Transverse colon (tissue), 4 donors: ENCODE data around the gene ZNF865. TPM values are rescaled to one million over a fixed set of nuclear protein-coding genes. Genes with fewer than 3 reads are reported as not detected.

Experiments used
- DNase-seq: peaks from one replicate; pipeline ENCODE4 v3.0.0-alpha.2; 2019
- H3K27ac ChIP-seq, 4 donors: fragments of 200-600 bp; sonication (generic); 2 replicates each; pipeline ENCODE4 v1.5.1; 2016 to 2018; ENCODE audit warnings: inconsistent platforms in 4 of 4
- H3K27me3 ChIP-seq: fragments of 200-600 bp; sonication (generic); 2 replicates; pipeline ENCODE4 v1.5.1; 2017; ENCODE audit warnings: inconsistent platforms
- H3K36me3 ChIP-seq, 4 donors: fragments of 200-600 bp; sonication (generic); 2 replicates each; pipeline ENCODE4 v1.5.1; 2017 to 2019; ENCODE audit warnings: inconsistent platforms in 4 of 4
- H3K4me1 ChIP-seq, 4 donors: fragments of 200-600 bp; sonication (generic); 2 replicates each; pipeline ENCODE4 v1.5.1; 2017 to 2020; ENCODE audit warnings: inconsistent platforms in 4 of 4
- H3K4me3 ChIP-seq, 4 donors: fragments of 200-600 bp; sonication (generic); 1 replicate in 1 of 4; 2 replicates in 3 of 4; pipeline versions ENCODE4 v1.5.1 to v1.6.1; 2017 to 2019; ENCODE audit warnings: inconsistent platforms in 4 of 4
- H3K9me3 ChIP-seq, 2 donors: fragments of 200-600 bp; sonication (generic); 2 replicates each; pipeline ENCODE4 v1.5.1; 2017 to 2019; ENCODE audit warnings: inconsistent platforms in 2 of 2
- EP300 ChIP-seq: sonication (generic); formaldehyde crosslinking; IDR thresholded peaks from one replicate; pipeline ENCODE4 v1.6.1; 2017; ENCODE audit warnings: antibody characterized with exemption, low read depth
- POLR2A ChIP-seq: fragments of 450-650 bp; IDR thresholded peaks from one replicate; pipeline ENCODE4 v1.6.1; 2016; ENCODE audit warnings: antibody characterized with exemption, mild to moderate bottlenecking, moderate library complexity
- POLR2AphosphoS5 ChIP-seq, 3 donors: sonication (generic); formaldehyde crosslinking; IDR thresholded peaks; one replicate each; pipeline ENCODE4 v1.6.1; 2016; ENCODE audit warnings: antibody characterized with exemption in 3 of 3
- WGBS, 2 donors: methylation state at CpG; one replicate each; pipeline ENCODE4 v1.1.5; 2018; ENCODE audit warnings: low coverage in 1 of 2; 5-methylcytosine and 5-hydroxymethylcytosine counted together
- in situ Hi-C, 4 donors: fragments of 200-750 bp; cut with MboI; loops; one replicate each; pipeline versions ENCODE4 v1.15.0 to v1.15.1; 2017; ENCODE audit warnings: low sequenced_read_pairs in 3 of 4, low pct_ligation_motif_present in 1 of 4, low pct_unique_long_range_greater_than_20kb in 1 of 4
- intact Hi-C: fragments of 100-400 bp; cut with DNase I; formaldehyde crosslinking; loops from one replicate; pipeline ENCODE4 v1.15.1; 2023; ENCODE audit warnings: low total_unique reads
- total RNA-seq, 4 donors: library from RNA; depleted of rRNA; stranded (reverse); fragments of >200 nt; gene quantifications; one replicate each; pipeline ENCODE4 v1.1.0, GENCODE V29; 2016
- TF ChIP-seq, protein P1 (sequence below), 5 experiments: fragments of 200-600 bp in 3 of 5; fragments of 450-650 bp in 2 of 5; sonication (generic) in 3 of 5; IDR thresholded peaks; 1 replicate in 2 of 5; 2 replicates in 3 of 5; pipeline ENCODE4 v1.5.1; 2016 to 2017; ENCODE audit warnings: antibody characterized with exemption in 5 of 5, inconsistent platforms in 3 of 5, mild to moderate bottlenecking in 2 of 5, moderate library complexity in 1 of 5

ZNF865 gene
- total RNA-seq, 4 donors from 2014 or later = 8.3 to 50.1 (median 13.4) TPM

DNA sequence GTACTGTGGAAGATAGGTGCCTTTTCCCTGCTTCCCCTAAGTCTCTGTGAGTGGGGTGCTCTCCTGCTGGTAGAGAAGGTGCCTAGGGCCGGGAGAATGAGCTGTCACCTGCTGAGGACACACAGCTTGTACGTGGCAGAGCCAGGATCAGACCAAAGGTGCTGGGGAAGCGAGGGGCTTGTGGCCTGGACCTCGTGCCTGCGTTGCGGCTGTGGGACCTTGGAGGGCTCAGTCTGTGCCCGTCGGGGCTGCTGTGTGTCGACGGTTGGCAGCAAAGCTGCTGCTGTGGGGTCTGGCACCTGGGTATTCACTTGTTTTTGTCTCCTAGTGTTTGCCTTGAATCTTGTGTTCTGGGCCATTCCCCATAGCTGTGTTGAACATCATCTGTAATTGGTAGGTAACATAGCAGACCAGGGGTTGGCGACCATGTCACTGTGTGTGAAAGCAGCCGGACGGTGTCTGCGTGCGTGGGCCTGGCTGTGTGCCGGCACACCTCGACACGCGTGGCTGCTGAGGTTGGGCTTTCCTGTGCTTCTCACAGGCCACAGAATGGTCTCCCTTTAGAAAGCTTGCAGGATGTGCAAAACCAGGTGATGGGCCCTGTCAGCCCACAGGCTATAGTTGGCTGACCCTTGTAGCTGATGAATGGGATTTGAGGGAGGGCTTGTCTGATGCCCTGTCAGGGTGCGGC is 58.5 kb downstream of the ZNF865 start:
- 88 to 100% methylated on average over 4 to 20 of the region's 20 CpGs for WGBS, 2 donors
- Histone ChIP-seq H3K36me3 (peaks cover 0 to 62% (median 30%) of the 10 kb centered on the region in 4 donors), H3K4me1 (peaks cover under 1 to 10% (median 6%) of the 10 kb centered on the region in 4 donors), H3K27me3 (no peaks in the 10 kb centered on the region), H3K27ac (no peak overlapping the region), H3K9me3 (no peaks in the 10 kb centered on the region), H3K4me3 (no peak overlapping the region)
- intact Hi-C loops = no loop called here
- DNase-seq = no peak
- in situ Hi-C loops = no loop called here
- TF ChIP-seq, protein P1, sequence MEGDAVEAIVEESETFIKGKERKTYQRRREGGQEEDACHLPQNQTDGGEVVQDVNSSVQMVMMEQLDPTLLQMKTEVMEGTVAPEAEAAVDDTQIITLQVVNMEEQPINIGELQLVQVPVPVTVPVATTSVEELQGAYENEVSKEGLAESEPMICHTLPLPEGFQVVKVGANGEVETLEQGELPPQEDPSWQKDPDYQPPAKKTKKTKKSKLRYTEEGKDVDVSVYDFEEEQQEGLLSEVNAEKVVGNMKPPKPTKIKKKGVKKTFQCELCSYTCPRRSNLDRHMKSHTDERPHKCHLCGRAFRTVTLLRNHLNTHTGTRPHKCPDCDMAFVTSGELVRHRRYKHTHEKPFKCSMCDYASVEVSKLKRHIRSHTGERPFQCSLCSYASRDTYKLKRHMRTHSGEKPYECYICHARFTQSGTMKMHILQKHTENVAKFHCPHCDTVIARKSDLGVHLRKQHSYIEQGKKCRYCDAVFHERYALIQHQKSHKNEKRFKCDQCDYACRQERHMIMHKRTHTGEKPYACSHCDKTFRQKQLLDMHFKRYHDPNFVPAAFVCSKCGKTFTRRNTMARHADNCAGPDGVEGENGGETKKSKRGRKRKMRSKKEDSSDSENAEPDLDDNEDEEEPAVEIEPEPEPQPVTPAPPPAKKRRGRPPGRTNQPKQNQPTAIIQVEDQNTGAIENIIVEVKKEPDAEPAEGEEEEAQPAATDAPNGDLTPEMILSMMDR (IDR thresholded peaks at IDR 0.05) = no peak
- no peak for TF ChIP-seq POLR2AphosphoS5 (IDR thresholded peaks at IDR 0.05)
- no peak for TF ChIP-seq POLR2A
- TF ChIP-seq EP300 = no peak

DNA sequence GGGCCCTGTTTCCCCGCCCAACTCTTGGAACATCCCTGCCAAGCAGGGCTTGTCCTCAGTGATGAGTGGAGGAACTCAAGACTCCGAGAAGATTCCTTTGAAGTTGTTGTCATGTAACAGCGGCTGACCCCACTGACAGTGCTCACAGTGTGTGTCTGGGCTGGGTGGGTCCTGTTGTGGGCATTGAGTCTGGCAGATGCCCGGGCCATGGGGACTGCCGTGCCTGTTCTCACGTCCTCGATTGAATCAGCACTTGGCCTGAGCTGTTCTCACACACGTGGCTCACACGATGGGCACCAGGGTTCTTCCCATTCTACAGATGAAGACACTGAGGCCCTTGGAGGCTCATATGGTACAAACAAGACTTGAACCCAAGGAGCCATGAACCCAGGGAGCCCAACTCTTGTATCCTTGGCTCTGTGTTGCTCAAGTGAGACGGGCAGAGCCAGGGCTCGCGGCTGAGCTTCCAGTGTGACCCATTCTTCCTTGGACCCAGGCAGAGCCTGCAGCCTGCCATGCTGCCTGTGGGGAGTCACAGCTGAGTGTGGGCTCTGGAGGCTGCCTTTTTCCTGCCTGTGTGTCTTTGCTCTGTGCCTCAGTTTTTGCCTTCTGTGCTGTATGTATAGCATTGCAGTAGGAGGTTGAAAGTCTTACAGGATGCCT is 61.0 kb downstream of the ZNF865 start:
- Histone ChIP-seq H3K4me1 (peaks cover 0 to 5% (median 1%) of the 10 kb centered on the region in 4 donors), H3K27ac (no peak overlapping the region), H3K4me3 (no peak overlapping the region), H3K36me3 (peaks cover 0 to 68% (median 35%) of the 10 kb centered on the region in 4 donors), H3K27me3 (no peaks in the 10 kb centered on the region), H3K9me3 (no peaks in the 10 kb centered on the region)
- in situ Hi-C loops (no loop called here), intact Hi-C loops (no loop called here)
- DNase-seq = no peak
- 87% methylated on average over 12 of the region's 12 CpGs; no CpG with 5 or more reads in 1 of the 2 donors for WGBS, 2 donors
- TF ChIP-seq EP300 = no peak
- TF ChIP-seq, protein P1 (IDR thresholded peaks at IDR 0.05) = no peak
- TF ChIP-seq POLR2A = no peak
- TF ChIP-seq POLR2AphosphoS5 (IDR thresholded peaks at IDR 0.05) = no peak

Other genes starting within 250 kb of the ZNF865 start
- not detected for gene GARIN5B, start 242.4 kb upstream of the ZNF865 start, total RNA-seq
- under 1 TPM in 1 of 4 donors, not detected in 3; 0.48 TPM for gene IL11, start 235.2 kb upstream of the ZNF865 start, total RNA-seq
- gene TMEM190, start 228.8 kb upstream of the ZNF865 start, total RNA-seq = not detected
- gene TMEM238, start 221.4 kb upstream of the ZNF865 start, total RNA-seq = 100 to 1,000 TPM in 1 of 4 donors, 10 to 100 TPM in 3; 12.0 to 199 (median 42.5) TPM
- 100 to 1,000 TPM; 448 to 648 (median 605) TPM for gene RPL28, start 219.7 kb upstream of the ZNF865 start, total RNA-seq
- gene UBE2S, start 197.9 kb upstream of the ZNF865 start, total RNA-seq = 10 to 100 TPM; 12.4 to 40.8 (median 18.1) TPM
- under 1 TPM in 1 of 4 donors, not detected in 3; 0.75 TPM for gene SHISA7, start 162.3 kb upstream of the ZNF865 start, total RNA-seq
- gene ISOC2, start 144.0 kb upstream of the ZNF865 start, total RNA-seq = 100 to 1,000 TPM in 2 of 4 donors, 10 to 100 TPM in 2; 71.1 to 142 (median 97.6) TPM
- gene C19orf85, start 140.9 kb upstream of the ZNF865 start, total RNA-seq = not detected
- gene ZNF628, start 129.0 kb upstream of the ZNF865 start, total RNA-seq = 1 to 10 TPM; 5.9 to 7.6 (median 6.4) TPM
- gene NAT14, start 120.5 kb upstream of the ZNF865 start, total RNA-seq = 1 to 10 TPM in 2 of 4 donors, not detected in 2; 2.1 to 2.7 TPM
- gene SSC5D, start 117.2 kb upstream of the ZNF865 start, total RNA-seq = 10 to 100 TPM in 2 of 4 donors, 1 to 10 TPM in 2; 3.4 to 41.2 (median 11.1) TPM
- gene SBK2, start 68.5 kb upstream of the ZNF865 start, total RNA-seq = not detected
- gene SBK3, start 60.1 kb upstream of the ZNF865 start, total RNA-seq = not detected
- gene ZNF579, start 24.8 kb upstream of the ZNF865 start, total RNA-seq = 1 to 10 TPM; 2.0 to 5.6 (median 2.9) TPM
- gene FIZ1, start 6.1 kb upstream of the ZNF865 start, total RNA-seq = 100 to 1,000 TPM in 1 of 4 donors, 10 to 100 TPM in 1, 1 to 10 TPM in 2; 8.5 to 137 (median 18.3) TPM
- 10 to 100 TPM; 17.7 to 51.1 (median 37.9) TPM for gene ZNF524, start 5.4 kb upstream of the ZNF865 start, total RNA-seq
- 10 to 100 TPM; 11.1 to 27.7 (median 14.5) TPM for gene ZNF784, start 18.9 kb downstream of the ZNF865 start, total RNA-seq
- 100 to 1,000 TPM in 1 of 4 donors, 10 to 100 TPM in 3; 15.2 to 154 (median 25.7) TPM for gene ZNF580, start 35.4 kb downstream of the ZNF865 start, total RNA-seq
- gene ZNF581, start 38.0 kb downstream of the ZNF865 start, total RNA-seq = 10 to 100 TPM in 2 of 4 donors, 1 to 10 TPM in 2; 4.1 to 19.7 (median 10.0) TPM
- gene CCDC106, start 42.6 kb downstream of the ZNF865 start, total RNA-seq = 10 to 100 TPM in 2 of 4 donors, 1 to 10 TPM in 2; 3.7 to 15.1 (median 8.4) TPM
- 100 to 1,000 TPM; 112 to 185 (median 130) TPM for gene U2AF2, start 49.4 kb downstream of the ZNF865 start, total RNA-seq
- gene EPN1, start 69.6 kb downstream of the ZNF865 start, total RNA-seq = 100 to 1,000 TPM; 121 to 242 (median 185) TPM
- not detected for gene NLRP9, start 132.8 kb downstream of the ZNF865 start, total RNA-seq
- gene RFPL4A, start 153.4 kb downstream of the ZNF865 start, total RNA-seq = not detected
- gene RFPL4AL1, start 163.5 kb downstream of the ZNF865 start, total RNA-seq = not detected
- not detected for gene NLRP11, start 226.4 kb downstream of the ZNF865 start, total RNA-seq
- not detected for gene NLRP4, start 230.9 kb downstream of the ZNF865 start, total RNA-seq